Transverse colon (tissue), 4 donors: Measurements from ENCODE around the gene SP100.

Experiments used
- EP300 ChIP-seq: sonication (generic); formaldehyde crosslinking; IDR thresholded peaks from one replicate; pipeline ENCODE4 v1.6.1; 2017; ENCODE audit warnings: antibody characterized with exemption, low read depth
- POLR2A ChIP-seq: fragments of 450-650 bp; IDR thresholded peaks from one replicate; pipeline ENCODE4 v1.6.1; 2016; ENCODE audit warnings: antibody characterized with exemption, mild to moderate bottlenecking, moderate library complexity
- POLR2AphosphoS5 ChIP-seq, 3 donors: sonication (generic); formaldehyde crosslinking; IDR thresholded peaks; one replicate each; pipeline ENCODE4 v1.6.1; 2016; ENCODE audit warnings: antibody characterized with exemption in 3 of 3
- TF ChIP-seq, protein P1 (sequence below), 5 experiments: fragments of 200-600 bp in 3 of 5; fragments of 450-650 bp in 2 of 5; sonication (generic) in 3 of 5; IDR thresholded peaks; 1 replicate in 2 of 5; 2 replicates in 3 of 5; pipeline ENCODE4 v1.5.1; 2016 to 2017; ENCODE audit warnings: antibody characterized with exemption in 5 of 5, inconsistent platforms in 3 of 5, mild to moderate bottlenecking in 2 of 5, moderate library complexity in 1 of 5

DNA sequence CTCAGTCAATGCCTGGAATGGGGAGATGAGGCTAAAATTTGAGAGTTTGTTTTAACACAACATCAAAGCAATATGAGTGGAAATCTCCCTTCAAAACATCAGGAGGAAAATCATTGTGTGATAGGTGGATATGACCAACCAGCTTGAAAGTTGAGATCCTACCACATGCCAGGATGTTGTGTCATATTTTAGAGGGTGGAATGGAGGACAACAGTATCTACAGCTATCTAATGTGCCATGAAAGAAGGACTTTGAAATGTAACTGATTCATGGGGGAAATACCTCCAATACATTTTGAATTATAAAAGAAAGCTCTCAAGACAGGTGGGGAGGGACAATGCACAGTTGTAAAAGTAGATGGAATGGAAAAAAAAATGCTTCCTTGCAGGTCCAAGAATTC, 87.8 kb downstream of the SP100 start:
- TF ChIP-seq, protein P1, sequence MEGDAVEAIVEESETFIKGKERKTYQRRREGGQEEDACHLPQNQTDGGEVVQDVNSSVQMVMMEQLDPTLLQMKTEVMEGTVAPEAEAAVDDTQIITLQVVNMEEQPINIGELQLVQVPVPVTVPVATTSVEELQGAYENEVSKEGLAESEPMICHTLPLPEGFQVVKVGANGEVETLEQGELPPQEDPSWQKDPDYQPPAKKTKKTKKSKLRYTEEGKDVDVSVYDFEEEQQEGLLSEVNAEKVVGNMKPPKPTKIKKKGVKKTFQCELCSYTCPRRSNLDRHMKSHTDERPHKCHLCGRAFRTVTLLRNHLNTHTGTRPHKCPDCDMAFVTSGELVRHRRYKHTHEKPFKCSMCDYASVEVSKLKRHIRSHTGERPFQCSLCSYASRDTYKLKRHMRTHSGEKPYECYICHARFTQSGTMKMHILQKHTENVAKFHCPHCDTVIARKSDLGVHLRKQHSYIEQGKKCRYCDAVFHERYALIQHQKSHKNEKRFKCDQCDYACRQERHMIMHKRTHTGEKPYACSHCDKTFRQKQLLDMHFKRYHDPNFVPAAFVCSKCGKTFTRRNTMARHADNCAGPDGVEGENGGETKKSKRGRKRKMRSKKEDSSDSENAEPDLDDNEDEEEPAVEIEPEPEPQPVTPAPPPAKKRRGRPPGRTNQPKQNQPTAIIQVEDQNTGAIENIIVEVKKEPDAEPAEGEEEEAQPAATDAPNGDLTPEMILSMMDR (IDR thresholded peaks at IDR 0.05), result no peak
- TF ChIP-seq POLR2AphosphoS5 (IDR thresholded peaks at IDR 0.05) (no peak), EP300 (no peak), POLR2A (no peak)
